ENCODE results near the gene CLK1.
"Not testable (repeated sequence)": the region's sequence is repeated elsewhere in the genome, so short reads cannot be mapped to it uniquely, and the experiment has no call there.

The CLK1 gene

DNA sequence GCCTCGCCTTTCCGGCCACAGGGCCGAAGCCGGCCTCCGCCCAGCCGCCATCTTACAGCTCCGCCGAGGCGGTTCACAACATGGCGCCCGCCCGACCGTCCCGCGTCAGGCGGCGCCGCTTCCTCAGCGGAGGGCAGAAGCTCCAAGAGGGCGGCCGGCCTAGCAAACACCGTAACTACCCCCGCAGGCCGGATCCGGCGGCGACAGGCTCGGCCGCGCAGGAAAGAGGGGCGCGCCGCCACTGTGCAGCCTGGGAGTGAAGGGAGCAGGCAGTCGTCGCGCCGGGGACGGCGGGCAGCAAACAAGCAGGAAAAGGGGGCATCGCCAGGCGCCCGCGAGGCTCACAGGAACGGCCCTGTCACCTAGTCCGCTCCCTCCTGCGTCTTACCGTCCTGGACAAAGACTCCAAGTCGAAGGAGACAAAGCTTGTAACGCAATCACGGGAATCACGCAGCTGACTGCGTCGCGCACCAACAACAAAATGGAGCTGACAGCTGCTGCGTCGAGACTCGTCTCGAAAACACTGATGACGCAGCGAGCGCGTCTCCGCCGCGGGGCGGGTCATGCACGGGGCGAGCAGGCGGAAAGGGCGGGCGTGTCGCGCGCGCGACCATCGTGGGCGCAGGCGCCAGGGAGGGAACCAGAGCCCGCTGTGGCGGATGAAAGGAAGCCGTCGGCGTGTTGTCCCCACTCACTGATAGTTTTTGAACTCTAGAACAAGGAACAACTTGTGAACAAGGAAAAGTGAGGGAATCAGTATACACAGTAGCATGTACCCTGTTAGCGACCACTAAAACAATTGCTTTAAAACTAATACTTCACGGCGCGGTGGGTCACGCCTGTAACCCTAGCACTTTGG lies at the start of gene CLK1:
CLK1 (minus strand) TSS at position 483 of the 859 bp plus-strand sequence. CDS start 2,796 bp downstream, outside the sequence.
- peak; percentile 95 to 97 for DNase-seq (ENCODE audit: low read depth in 2 of 2)

DNA sequence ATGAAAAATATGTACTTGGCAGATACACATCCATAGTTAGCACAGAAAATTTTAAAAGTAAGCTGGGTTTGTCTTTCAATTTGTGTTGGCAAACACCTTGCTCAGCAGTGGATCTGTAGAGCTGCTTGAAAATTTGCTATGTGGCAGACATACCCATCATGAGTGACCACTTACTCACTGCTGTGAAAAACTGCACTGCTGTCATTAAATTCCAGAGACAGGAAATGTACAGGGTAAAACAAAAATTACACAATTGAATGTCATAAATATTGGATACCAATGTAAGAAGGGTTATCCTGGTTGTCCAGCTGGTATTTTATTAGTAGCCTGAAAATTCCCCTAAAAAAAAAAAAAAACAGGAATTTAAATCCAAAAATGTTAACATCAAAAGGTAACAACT lies 49.2 kb upstream of the CLK1 start:
- no peak for DNase-seq (ENCODE audit: low read depth in 2 of 2)

DNA sequence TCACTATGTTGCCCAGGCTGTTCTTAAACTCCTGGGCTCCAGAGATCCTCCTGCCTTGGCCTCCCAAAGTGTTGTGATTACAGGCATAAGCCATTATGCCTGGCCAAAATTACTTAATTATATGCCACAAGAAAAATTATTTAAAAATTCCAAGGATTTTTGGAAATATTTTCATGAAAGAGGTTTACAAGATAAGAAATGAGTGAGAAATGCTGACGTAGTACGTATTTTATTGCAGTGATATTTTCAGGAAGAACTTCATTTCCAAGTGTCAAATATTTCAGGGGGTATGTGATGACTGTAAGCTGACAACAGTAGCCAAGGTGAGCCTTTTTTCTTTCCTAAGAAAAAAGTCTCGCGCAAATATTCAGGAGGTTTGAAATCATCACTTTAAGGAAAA lies 45.5 kb upstream of the CLK1 start:
- DNase-seq (ENCODE audit: low read depth in 2 of 2): no peak

DNA sequence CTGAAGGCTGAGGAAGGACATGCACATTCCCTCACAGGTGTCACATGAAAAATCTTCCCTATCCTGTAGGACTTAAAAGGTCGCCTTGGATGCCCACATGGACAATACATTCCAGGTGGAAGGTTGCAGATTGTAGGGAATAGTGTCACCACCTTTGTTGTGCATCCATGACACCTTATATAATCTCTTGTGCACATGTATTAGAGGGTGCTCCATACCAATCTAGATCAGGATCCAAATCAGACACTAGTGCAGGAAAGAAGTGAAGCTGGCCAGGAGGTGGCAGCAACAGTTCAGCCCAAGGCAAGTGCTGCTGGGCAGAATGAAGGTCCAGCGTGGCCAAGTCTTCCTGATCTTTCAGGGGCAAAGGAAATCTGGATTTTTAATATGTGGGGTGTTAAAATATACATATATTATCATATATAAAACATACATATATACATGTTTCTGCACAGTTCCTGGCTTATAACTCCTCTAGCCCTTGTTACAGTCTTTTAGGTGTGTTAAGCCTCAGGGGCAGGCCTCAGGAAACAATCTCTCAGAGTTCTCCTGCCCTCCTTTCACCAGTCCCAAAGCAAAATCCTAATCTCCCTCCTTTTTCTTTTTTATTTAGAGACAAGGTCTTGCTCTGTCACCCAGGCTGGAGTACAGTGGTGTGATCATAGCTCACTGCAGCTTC lies 41.3 kb upstream of the CLK1 start:
- peak; percentile 22 to 53 for DNase-seq (ENCODE audit: low read depth in 2 of 2)

DNA sequence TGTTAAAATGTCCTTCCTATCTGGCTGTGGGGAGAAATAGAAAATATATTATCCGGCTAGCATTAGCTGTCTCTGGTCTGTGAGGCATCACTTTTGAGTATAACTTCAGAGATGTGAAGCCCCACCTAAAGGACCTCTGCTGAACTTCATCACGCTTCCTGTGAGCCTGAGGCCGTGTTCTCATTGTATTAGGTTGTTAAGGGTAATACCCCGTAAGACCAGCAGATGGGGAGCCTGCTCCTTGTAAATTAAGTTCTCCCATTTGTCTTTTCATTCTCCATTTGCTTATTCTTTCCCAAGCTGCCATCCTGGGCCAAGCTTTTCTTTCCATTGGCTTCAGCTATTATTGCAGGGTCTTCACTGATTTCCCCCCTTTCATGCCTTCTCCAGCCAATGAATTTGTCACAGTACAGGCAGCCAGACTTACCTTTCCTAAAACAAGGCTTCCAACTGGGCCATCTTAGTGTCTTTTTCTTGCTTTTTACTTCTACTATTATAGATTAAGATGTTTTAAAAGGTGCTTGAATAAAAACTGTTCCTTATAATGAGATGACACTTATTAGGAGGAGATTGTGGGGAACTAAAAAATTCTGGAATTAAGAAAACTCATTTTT lies 37.1 kb upstream of the CLK1 start:
- peak; percentile 41 to 52 for DNase-seq (ENCODE audit: low read depth in 2 of 2)

DNA sequence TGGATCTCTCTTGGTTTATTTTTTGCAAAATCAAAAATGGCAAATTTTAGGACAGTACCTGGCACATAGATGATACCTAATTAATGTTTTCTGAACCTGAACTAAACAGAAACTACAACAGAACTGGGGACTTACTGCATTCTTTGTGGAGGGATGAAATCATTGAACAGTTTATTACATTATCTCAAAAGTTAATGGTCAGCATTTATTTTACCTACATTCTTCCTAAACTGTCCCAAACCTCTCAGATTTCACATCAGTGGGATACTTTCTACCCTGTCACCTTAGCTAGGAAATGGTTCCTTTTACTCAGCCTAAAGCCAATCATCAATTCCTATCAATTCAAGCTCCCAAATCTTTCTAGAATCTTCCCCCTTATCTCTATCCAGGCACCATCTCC lies 35.0 kb upstream of the CLK1 start:
- no peak for DNase-seq (ENCODE audit: low read depth in 2 of 2)

DNA sequence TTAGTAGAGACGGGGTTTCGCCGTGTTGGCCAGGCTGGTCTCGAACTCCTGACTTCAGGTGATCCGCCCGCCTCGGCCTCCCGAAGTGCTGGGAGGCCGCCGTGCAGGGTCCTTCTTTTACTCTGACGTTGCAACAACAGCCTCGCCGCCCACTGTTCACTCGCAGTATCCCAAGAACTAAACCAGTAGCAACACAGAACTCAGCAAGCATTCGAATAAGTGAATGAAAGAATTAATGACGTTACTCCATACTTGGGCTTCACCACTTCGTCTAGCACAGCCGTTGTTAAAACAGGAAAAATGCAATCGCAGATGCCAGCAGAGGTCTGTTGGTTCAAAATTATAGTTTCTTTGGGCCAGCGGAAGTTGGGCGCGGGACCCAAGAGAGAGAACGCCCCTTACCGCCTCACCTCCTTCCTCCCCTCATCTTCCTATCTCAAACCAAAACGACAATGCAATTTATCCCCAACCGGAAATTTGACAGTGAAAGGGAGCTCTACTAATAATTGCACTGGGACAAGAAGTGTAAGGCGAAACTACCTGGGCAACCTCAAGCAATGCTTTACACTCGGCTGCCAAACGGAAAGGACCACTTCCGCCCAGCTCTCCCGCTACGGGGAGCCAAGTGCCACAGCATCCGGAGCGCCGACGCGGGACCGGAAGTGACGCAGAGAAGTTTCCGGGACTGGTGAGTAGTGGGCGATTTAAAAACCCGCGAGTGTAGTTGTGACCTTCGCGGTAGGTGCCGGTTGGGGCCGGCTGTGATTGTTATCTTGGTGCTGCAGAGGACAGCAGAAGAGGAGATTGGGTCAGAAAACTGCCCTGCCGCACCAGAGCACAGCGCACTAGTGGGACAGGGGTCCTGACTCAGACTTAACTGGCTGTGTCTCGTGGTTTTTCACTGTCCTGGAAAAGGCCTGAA lies 24.5 kb upstream of the CLK1 start, which contains the start of the genes NIF3L1 and PPIL3:
NIF3L1 (plus strand) TSS at position 668 of the 922 bp plus-strand sequence. CDS start 2,573 bp downstream, outside the sequence.
PPIL3 (minus strand) TSS at position 374 of the 922 bp plus-strand sequence. CDS start 1,462 bp downstream, outside the sequence.
- peak; percentile 92 to 97 for DNase-seq (ENCODE audit: low read depth in 2 of 2)

DNA sequence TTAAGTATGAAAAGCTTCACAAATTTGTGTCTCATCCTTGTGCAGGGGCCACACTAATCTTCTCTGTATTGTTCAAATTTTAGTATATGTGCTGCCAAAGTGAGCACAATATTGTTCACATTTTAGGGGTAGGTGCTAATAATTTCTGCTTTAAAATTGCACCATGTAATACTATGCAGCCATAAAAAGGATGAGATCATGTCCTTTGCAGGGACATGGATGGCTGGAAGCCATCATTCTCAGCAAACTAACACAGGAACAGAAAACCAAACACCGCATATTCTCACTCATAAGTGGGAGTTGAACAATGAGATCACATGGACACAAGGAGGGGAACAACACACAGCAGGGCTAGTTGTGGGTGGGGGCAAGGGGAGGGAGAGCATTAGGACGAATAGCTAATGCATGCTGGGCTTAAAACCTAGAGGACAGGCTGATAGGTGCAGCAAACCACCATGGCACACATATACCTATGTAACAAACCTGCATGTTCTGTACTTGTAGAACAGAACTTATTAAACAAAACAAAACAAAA lies 17.3 kb upstream of the CLK1 start:
- DNase-seq (ENCODE audit: low read depth in 2 of 2): not testable (repeated sequence)

DNA sequence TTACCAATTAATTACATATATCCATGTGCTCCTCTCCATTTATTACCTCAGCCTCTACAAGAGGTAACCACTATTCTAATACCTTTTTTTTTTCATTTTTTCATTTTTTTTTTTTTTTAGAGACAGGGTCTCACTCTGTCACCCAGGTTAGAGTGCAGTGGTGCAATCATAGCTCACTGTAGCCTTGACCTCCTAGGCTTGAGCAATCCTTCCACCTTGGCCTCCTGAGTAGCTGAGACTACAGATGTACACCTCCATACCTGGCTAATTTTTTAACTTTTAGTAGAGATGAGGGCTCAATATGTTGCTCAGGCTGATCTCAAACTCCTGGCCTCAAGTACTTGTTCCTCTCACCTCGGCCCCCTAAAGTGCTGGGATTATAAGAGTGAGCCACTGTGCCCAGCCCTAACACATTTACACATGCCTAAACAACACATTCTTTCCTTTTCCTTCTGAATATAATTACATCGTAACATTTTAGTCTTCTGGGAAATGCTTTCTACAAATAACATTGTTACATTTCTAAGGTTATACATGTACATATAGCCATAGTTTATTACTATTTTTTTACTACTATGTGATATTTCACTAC lies 13.9 kb upstream of the CLK1 start:
- DNase-seq (ENCODE audit: low read depth in 2 of 2): no peak

DNA sequence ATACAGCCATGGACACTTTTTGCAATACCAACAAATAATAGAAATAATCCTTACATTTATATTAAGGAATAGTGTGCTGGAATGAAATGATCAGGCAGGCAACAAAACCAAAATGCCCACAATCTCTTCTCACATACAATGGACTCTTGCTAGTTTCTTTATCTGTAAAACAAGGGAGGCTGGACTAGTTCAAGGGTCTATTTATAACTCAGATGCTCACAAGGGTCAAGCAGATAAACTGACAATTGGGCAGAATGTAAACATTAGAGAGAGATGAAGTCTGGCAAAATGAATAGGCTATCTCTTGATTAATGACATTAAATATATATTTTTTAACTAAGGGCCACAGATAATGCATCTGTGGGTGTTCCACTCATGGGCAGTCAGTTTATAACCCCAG lies 13.0 kb upstream of the CLK1 start:
- no peak for DNase-seq (ENCODE audit: low read depth in 2 of 2)

DNA sequence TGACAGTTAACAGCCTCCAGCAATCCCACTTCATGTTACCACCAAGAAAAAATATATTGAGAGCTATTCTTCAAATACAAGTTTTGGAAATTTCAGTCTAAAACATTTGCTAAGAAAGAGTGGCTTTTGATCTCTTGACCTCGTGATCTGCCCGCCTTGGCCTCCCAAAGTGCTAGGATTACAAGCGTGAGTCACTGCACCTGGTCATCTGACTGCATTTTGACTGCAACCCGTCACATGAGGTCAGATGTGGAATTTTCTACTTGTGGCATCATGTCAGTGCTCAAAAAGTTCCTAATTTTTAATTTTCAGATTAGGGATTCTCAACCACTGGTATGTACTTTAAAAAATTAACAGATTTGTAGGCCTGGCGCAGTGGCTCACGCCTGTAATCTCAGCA lies 9.1 kb upstream of the CLK1 start:
- no peak for DNase-seq (ENCODE audit: low read depth in 2 of 2)

DNA sequence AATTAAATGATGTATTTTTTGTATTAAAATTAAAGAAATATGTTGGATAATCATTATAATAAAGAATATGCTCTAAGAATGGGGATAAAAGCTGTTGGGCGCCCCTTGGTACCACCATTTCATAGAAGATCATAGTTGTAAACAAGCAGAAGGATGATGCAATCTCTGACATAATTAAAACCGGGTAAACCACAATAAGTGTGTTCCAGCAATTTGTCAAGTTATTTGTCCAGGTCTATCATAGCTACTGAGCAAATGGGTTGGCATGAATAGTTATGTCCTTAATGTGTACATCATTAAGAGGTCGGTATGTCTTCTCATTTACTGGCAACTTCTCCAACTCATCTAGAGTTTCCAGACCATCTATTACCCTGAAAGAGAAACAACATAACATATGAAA lies 6.7 kb upstream of the CLK1 start:
- DNase-seq (ENCODE audit: low read depth in 2 of 2): no peak

DNA sequence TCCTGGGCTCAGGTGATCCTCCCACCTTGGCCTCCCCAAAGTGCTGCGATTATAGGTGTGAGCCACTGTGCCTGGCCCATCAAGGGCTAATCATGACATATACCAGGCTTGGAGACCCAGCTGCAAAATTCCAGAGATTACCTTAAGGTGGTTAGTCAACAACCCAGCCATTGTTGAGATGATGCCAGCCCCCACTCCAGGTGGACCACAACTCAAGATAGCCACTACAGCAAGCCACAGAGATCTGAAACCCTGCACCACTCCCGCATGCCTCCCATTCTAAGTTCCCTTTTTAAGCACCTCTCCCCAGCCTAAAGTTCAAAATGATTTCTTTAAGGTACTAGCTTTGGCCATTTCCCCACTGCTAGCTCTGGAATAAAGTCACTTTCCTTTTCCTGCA lies 4.6 kb upstream of the CLK1 start:
- DNase-seq (ENCODE audit: low read depth in 2 of 2): no peak

DNA sequence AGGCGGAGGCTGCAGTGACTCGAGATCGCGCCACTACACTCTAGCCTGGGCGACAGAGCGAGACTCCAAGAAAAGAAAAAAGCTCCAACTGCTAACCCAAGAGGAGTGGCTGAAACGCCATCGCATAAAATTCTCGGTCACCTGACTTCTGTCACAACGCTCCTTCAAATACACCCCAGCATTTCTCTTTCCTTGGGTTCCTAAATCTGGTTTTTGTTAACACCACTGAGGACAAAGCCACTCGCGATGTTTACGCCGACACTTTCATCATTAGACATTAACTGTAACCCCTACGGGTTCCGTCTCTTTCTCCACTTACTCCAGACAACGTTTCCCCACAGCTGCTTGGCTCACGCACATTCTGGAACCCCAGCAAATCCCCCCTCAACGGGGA lies 679 bp downstream of the CLK1 start:
- no peak for DNase-seq (ENCODE audit: low read depth in 2 of 2)

DNA sequence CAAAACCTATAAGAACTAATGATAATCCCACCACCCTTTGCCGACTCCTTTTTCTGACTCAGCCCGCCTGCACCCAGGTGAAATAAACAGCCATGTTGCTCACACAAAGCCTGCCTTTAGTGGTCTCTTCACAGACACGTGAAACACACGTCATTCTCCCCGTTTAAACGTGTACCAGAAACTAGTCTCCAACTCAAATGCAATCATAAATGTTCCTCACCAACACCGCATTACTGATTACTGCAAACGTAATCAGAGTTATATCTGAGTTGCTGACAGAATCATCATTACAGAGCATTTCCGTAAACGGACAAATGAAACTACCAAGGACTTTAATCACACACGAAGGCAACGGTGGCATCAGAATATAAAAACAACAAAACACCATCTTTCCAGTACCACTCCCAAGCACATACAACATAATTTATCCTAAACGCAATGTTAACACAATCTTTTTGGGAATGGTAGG lies 1.9 kb downstream of the CLK1 start:
- peak; percentile 40 to 63 for DNase-seq (ENCODE audit: low read depth in 2 of 2)

DNA sequence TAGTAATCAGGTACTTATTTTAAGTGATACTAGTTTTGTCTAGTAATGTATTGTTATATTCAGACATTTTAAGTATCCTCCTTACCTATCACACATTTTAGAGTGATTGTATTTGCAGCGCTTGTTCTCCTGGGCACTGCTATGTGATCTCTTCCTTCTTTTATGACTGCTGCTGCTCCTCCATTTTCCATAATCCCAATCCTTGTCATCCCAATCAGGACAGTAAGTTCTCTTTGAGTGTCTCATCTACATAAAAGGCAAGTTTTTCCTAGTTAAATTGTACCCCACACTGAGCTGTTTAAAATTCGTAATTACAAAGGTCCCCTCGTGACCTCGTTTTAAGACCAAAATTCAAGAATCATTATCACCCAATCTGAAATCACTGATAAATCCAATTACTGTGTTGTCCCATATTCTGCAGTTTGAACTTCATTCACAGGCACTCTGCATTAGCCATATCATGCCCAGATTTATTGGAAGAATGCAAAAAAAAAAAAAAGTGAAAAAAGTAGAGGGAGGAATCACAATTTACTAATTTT lies 2.8 kb downstream of the CLK1 start:
- no peak for DNase-seq (ENCODE audit: low read depth in 2 of 2)

DNA sequence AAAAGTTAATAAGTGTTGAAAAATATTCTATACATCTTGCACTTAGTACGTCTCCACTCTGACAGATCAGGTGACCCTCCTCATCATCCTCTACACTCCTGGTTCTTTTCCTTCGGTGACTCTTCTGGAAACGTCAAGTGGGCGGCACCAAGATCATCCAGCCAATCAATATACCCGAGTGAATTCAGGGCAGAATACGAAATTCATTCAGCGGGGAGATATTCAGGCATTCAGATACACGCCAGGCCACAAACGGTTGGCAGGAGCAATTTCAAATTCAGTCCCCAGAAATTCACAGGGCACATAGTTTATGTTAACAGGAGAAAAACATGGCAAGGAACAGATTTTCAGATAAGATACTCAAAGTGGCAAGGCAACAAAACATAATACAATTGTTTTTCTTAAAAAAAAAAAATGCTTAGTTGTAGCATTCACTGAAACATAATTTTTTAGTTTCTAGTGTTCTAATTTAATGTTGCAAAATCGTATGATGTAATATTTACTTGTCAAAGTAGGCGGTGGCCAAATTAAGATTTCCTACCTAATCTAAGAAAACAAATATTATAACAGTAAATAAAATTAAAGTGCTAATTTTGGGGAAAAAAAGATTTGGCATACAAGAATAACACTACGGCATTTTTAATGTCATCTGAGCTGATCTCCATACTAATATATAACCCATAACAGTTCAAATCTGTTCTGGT lies 4.2 kb downstream of the CLK1 start:
- no peak for DNase-seq (ENCODE audit: low read depth in 2 of 2)

DNA sequence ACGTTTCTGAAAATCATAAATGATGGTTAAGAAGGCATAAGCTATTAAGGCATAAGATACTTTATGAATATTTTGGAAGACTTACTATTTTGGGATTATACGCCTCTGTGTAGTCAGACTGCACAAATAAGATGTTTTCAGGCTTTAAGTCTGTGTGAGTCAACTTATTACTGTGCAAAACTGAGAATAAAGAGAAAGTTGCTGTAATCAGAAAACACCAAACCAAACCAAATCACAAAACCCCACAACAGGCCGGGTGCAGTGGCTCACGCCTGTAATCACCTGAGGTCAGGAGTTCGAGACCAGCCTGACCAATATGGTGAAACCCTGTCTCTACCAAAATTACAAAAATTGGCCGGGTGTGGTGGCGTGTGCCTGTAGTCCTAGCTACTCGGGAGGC lies 7.7 kb downstream of the CLK1 start:
- no peak for DNase-seq (ENCODE audit: low read depth in 2 of 2)

DNA sequence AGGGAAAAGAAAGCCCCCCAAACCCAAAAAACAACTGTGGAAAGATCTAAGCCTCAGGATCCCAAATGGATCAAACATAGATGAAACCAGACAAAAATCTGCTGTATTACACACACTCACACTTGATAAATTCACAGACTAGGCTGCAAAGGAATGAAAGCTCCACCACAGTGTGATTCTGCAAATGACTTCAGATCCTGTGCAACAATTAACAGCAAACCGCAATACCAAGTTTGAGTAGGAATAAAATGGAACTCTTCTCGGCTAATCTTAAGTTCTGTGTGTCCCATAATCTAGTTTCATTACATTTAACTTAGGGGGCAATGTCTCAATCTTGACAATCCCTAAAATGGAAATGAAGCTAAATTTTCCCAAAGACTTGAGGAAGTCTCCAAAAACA lies 11.9 kb downstream of the CLK1 start:
- DNase-seq (ENCODE audit: low read depth in 2 of 2): no peak
